HT1080 (cell line): Measurements from ENCODE around the gene PAQR7. TPM values are rescaled to one million over a fixed set of nuclear protein-coding genes. Genes with fewer than 3 reads are reported as not detected.

Source experiments
- DNase-seq: peaks from one replicate; pipeline ENCODE4 v3.0.0-alpha.2; 2015; ENCODE audit warnings: low read depth
- total RNA-seq: library from RNA; depleted of rRNA; stranded (reverse); fragments of >200 nt; shearing (Covaris generic); gene quantifications from 2 replicates; pipeline ENCODE4 v1.2.3, GENCODE V29; 2014

The PAQR7 gene
- total RNA-seq, 1 experiment from 2014 or later, result 10.0 TPM

- DNase-seq, result no peak
Observed at GRCh38 chr1:25903986-25904385, 28.5 kb upstream of the PAQR7 start.

GRCh38 chr1:25902462-25902861 is 27.0 kb upstream of the PAQR7 start:
- DNase-seq, result no peak

- no peak for DNase-seq
Observed at GRCh38 chr1:25900219-25900618, 24.7 kb upstream of the PAQR7 start.

GRCh38 chr1:25899792-25900191 is 24.3 kb upstream of the PAQR7 start:
- DNase-seq, result no peak

GRCh38 chr1:25898223-25899015 is 22.9 kb upstream of the PAQR7 start:
- DNase-seq, result no peak

- DNase-seq, result no peak
Observed at GRCh38 chr1:25897754-25898153, 22.2 kb upstream of the PAQR7 start.

GRCh38 chr1:25896266-25896665 is 20.8 kb upstream of the PAQR7 start:
- peak; percentile 80 for DNase-seq

GRCh38 chr1:25895365-25895990 is 20.0 kb upstream of the PAQR7 start:
- peak; percentile 91 for DNase-seq

- no peak for DNase-seq
Observed at GRCh38 chr1:25893116-25893515, 17.6 kb upstream of the PAQR7 start.

- DNase-seq, result no peak
Observed at GRCh38 chr1:25891606-25892005, 16.1 kb upstream of the PAQR7 start.

- peak; percentile 65 for DNase-seq
Observed at GRCh38 chr1:25890239-25891034, 14.9 kb upstream of the PAQR7 start.

- DNase-seq, result no peak
Observed at GRCh38 chr1:25889470-25889869, 14.0 kb upstream of the PAQR7 start.

GRCh38 chr1:25888426-25888987 is 13.0 kb upstream of the PAQR7 start:
- DNase-seq, result no peak

GRCh38 chr1:25885602-25886001 is 10.1 kb upstream of the PAQR7 start:
- DNase-seq, result no peak

GRCh38 chr1:25881266-25881665 is 5.8 kb upstream of the PAQR7 start:
- DNase-seq, result no peak

GRCh38 chr1:25880518-25880917 is 5.0 kb upstream of the PAQR7 start:
- no peak for DNase-seq

- no peak for DNase-seq
Observed at GRCh38 chr1:25879675-25880074, 4.2 kb upstream of the PAQR7 start.

- DNase-seq, result no peak
Observed at GRCh38 chr1:25878690-25879089, 3.2 kb upstream of the PAQR7 start.

GRCh38 chr1:25877155-25877554 is 1.6 kb upstream of the PAQR7 start:
- no peak for DNase-seq

GRCh38 chr1:25876693-25877077 is 1.2 kb upstream of the PAQR7 start:
- no peak for DNase-seq

GRCh38 chr1:25875856-25876692 is 566 bp upstream of the PAQR7 start:
- no peak for DNase-seq
